ENCODE measurements around the gene SYN1.
"Not testable (repeated sequence)": the region's sequence is repeated elsewhere in the genome, so short reads cannot be mapped to it uniquely, and the experiment has no call there.

SYN1 gene

GRCh38 chrX:47619486-47620302, at the start of gene SYN1:
TSS of gene SYN1 (minus strand) at chrX:47619857. CDS start at chrX:47619728, 129 bp downstream.
- DNase-seq (ENCODE audit: low spot score) = peak; percentile 88

DNA sequence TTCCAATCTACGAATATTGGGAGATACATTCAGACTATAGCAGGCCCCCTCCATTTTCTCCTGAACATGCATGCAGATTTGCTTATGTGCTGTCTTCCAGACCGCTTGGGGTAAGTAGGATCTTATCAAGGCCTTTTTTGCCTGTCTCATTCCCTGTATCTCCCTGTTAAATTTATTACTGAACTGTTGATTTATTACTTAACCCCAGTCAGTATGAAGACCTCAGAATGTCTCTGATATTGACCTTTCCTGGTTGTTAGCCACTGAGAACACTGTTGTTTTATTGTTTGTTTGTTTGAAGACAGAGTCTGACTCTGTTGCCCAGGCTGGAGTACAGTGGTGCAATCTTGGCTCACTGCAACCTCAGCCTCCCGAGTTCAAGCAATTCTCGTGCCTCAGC, 46.1 kb upstream of the SYN1 start:
- not testable (repeated sequence) for DNase-seq (ENCODE audit: low spot score)

DNA sequence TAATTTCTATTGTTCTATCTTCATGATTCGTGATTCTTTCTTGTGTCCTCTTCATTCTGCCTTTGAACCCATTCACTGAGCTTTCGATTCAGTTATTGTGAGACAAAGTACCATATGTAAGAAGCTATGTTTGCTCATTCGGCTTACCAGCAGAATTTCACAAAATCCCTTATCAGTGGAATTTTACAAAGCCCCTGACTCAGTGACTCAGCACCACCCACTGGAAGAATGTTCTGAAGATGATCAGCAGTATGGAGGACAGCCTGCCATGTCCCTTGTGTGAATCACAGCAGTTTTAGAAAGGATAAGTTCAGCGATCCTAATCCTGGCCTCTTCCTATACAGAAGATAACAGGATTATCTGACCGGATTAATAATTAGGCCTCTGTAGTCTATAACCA, 45.1 kb upstream of the SYN1 start:
- no peak for DNase-seq (ENCODE audit: low spot score)

GRCh38 chrX:47662144-47662657, 42.5 kb upstream of the SYN1 start:
- peak; percentile 70 for DNase-seq (ENCODE audit: low spot score)

- DNase-seq (ENCODE audit: low spot score) = no peak
These were observed 41.9 kb upstream of the SYN1 start for GRCh38 chrX:47661539-47661938.

- DNase-seq (ENCODE audit: low spot score) = no peak
These were observed 39.7 kb upstream of the SYN1 start for GRCh38 chrX:47659421-47659726.

- DNase-seq (ENCODE audit: low spot score) = peak; percentile 89
These were observed 39.2 kb upstream of the SYN1 start, which contains the start of gene UXT for GRCh38 chrX:47658684-47659420. TSS of gene UXT (minus strand) at chrX:47659180. CDS start at chrX:47658927, 253 bp downstream.

DNA sequence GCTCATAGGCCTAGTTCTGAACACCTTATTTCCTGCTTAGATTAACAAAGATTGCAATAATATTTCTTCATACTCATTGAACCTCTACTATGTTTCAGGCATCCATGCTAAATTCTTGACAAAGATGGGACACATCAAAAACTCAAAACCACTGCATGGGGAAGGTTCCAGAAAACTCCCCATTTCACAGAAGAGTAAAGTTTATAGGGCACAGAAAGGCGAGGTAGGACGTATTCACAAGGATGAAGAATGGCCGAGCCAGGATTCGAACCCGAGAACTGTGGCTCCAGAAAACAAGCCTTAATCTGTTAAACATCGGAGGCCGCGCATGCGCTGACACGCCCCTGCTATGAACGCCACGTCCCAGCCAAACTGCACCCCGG, 38.6 kb upstream of the SYN1 start:
- no peak for DNase-seq (ENCODE audit: low spot score)

GRCh38 chrX:47651043-47651905, 31.6 kb upstream of the SYN1 start:
- DNase-seq (ENCODE audit: low spot score) = no peak

DNA sequence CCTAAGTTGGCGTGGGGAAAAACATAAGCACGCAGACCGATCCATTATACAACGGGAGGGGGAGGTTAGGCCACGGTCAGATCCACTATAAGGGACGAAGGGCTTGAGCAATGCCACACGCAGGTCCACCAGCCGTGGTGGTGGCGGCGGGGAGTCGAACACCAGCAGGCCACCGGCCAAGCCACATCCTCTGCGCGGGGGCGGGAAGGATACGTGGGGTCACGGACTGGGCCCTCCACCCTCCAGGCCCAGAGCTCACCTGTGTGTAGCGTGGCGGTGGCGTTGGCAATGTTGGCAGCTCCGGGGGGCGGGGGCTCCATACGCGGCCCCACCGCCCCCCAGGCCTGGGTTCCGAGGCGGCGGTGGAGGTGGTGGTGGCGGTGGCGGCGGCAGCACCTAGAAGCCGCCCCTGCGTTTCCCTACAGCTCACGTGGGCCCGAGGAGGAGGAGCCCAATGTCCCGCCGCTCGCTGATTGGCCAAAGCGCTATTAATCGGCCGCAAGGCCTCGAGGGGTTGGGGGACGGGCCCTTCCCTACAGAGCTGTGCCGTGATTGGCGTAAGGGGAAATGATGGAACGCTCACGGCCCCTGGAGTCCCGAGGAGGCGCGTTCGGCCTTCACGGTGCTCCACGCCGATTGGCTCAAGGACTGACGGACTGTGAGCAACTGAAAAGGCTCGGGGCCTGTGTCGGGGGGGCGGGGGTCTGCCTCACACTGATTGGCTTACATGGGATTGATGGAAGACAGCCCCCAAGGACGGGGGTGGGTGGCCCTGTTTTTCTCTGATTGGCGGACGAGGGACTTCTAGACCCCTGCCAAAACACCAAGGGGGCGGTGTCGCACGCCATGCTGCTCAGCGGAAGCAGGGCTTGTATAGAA, 30.7 kb upstream of the SYN1 start, which contains the start of gene ELK1:
TSS of gene ELK1 (minus strand) at position 400 of the 879 bp plus-strand sequence. CDS start 9,122 bp downstream, outside the sequence.
- peak; percentile 92 for DNase-seq (ENCODE audit: low spot score)

DNA sequence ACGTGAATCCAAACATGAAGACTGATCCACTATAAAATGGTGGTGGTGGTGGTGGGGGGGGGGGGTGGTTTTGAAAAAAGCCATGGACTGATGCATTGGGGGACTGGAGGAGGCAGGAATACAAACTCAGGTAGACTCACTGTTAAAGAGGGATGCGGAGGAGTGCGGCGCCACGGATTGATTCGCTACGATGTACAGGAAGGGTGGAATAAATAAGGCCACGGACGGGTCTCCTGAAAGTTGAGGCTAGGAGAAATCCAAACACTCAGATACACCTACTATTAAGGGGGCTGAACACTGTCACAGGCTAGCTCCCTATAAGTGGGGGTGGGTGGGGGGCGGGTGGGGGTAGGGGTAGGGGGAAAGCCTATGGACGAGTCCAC, 30.1 kb upstream of the SYN1 start:
- no peak for DNase-seq (ENCODE audit: low spot score)

DNA sequence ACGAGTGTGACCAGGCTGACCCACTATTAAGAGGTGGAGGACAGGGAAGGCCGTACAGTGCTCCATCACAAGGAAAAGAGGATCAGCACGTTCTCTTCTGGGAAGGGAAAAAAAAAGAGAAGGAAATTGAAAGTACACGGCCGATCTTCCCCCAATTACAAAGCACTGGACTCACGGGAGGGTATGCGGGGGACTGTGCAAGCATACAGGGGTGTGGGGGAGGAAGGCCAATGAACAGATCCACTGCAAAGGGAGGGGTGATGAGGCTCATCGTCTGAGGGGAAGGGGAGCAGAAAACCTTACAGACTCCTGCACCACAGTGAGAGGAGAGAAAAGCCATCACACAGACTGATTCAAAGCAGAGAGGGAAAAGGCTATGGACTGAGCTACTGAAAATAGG, 29.6 kb upstream of the SYN1 start:
- no peak for DNase-seq (ENCODE audit: low spot score)

DNA sequence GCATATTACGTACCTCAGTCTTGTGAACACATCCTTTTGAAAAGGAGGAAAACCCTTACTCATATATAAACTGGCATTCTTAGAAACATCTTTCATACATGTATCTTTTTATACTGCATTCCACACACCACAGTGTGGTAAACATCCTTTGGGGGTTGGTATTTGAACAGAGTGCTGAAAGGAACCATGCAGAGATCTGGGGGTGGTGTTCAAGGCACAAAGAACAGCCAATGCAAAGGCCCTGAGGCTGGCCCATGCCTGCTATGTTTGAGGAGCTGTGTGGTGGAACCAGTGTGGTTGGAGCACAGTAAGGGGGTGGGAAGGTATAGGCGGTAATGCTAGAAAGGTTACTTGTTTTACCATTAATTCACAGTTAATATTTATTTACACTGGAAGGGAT, 28.7 kb upstream of the SYN1 start:
- DNase-seq (ENCODE audit: low spot score) = no peak

- DNase-seq (ENCODE audit: low spot score) = no peak
These were observed 27.0 kb upstream of the SYN1 start for GRCh38 chrX:47646636-47647035.

DNA sequence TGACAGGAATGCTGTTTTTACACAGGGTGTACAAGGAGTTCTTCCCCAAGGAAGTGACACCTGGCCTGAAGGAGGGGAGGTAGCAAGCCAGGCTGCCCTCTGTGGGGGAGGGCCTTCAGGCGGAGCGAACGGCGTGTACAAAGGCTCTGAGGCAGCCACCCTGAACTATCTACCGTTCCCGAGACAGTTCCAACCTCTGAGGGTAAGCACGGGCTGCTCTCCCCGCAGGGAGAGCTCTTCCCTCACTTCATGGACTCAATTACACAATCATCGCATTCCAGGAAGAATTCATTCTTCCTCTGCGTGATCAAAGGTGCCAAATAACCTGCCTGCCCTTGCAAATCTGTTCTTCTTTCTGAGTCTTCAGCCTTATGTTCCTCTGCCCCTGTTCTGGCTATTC, 25.9 kb upstream of the SYN1 start:
- DNase-seq (ENCODE audit: low spot score) = no peak

DNA sequence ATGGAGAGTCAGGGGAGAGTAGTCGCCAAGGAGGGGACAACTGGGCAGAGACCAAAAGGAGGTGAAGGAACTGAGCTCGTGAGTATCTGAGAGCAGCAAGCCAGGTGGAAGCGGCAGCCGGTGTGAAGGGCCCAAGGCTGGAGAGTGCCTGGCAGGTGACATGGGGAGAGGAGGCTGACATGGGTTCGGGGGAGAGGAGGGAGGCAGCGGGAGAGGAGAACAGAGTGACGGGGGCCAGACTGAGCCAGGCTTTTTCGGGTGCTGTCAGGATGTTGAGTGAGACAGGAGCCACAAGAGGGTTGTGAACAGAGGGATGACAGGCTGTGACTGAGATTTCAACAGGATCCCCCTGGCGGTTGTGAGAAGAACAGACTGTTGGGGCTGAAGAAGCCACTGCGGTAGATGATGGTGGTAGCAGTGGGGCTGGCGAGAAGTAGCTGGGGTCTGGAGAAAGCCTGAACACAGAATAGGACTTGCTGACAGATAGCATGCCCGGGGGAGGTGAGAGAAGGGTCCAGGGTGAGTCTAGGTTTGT, 25.0 kb upstream of the SYN1 start:
- peak; percentile 28 for DNase-seq (ENCODE audit: low spot score)

DNA sequence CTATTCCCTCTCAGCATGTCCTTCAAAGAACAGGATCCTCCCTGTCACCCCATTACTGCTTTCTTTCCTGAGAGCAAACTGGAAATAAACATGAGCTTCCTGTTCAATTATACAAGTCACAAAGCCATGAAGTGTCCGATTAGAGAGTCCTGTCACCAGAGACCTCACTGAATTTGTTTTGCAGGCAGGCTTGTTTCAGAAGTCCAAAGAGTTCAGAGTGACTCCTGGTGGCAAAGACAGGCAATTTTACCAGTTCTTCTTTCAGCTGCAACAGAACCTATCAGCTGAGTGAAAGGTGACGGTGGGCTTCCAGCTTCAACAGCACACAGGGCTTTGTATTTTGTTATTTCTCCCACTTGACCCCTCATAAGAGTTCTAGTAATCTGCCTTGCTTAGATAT, 24.3 kb upstream of the SYN1 start:
- DNase-seq (ENCODE audit: low spot score) = peak; percentile 34

GRCh38 chrX:47638816-47639215, 19.2 kb upstream of the SYN1 start:
- no peak for DNase-seq (ENCODE audit: low spot score)

DNA sequence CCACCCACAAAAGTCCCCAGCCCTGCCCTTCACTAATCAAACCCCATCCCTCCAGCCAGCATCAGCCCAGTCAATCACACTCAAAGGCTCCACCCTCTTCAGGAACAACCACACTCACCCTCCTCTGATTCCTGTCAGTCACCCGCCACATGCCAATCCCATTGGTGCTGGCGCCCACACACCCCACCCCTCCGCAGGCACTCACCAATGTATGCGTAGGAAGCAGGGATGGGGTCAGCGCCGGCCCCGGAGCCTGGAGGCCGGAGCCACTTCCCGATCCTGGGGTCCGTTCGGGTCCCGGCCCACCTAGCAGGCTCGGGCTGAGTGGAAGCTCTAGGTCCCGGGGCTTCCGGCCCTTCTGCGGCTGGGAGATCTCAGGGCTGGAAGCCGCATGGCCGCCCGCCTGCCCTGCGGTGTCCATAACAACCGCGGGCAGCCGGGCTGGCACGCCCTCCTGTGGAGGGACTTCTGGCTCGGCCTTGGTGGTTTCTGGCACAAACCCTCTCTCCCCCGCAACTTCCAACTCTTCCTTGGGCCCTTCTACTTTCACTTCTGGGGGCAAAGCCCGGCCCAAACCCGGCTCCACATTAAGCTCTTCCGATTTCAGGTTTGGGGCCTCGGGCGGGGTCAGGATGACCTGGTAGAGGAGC, 18.0 kb upstream of the SYN1 start:
- no peak for DNase-seq (ENCODE audit: low spot score)

DNA sequence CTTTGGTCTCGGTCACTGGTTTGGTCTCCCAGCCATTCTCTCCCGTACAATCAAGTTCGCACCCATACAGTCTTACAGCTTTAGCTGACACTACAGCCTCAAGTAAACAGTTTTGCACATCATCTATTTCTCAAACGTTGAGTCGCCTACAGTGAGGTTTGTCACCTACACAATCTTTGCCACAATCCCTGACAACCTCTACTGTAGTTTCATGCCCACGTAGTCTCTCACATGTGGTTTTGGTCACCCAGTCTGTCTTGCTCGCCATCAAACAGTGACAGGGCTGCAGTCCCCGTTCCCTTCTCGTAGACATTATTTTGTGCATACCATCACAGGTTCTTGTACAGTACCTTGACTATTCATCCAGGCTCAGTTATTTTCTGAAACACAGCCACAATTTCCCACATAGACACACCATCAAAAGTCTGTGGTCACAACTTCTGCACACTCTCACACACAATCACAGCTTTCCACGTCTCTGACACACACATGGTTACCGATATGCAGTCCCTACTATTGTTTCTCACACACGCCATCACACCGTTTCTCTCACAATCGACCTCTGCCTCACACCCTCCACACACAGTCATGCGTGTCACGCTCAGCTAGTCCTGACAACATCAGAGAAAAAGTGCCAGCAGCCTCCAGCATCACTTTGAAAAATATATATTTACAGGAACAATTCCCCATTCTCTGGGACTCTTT, 15.4 kb upstream of the SYN1 start:
- no peak for DNase-seq (ENCODE audit: low spot score)
